HL-60 (cell line): ENCODE measurements around the gene FEN1.

Experiments used
- DNase-seq, 2 experiments: peaks; one replicate each; pipeline ENCODE4 v3.0.0-alpha.2; 2010 to 2020; ENCODE audit warnings: low read depth in 1 of 2, low spot score in 1 of 2
- H3K27ac ChIP-seq: fragments of 250-450 bp; sonication (Bioruptor Pico); replicated peaks from 2 replicates; pipeline ENCODE4 v1.5.1; 2020; ENCODE audit warnings: mild to moderate bottlenecking, moderate library complexity
- H3K27me3 ChIP-seq: fragments of 250-450 bp; sonication (Bioruptor Pico); 2 replicates; pipeline ENCODE4 v1.5.1; 2021; ENCODE audit warnings: mild to moderate bottlenecking, moderate library complexity; ENCODE audit not compliant: insufficient read depth, poor library complexity, severe bottlenecking
- H3K4me3 ChIP-seq: replicated peaks from 2 replicates; pipeline ENCODE4 v1.5.1; 2011; ENCODE audit warnings: mild to moderate bottlenecking, control low read depth, low read length; ENCODE audit not compliant: insufficient read depth
- GABPA ChIP-seq: IDR thresholded peaks from 2 replicates; pipeline ENCODE4 v1.6.1; 2012; ENCODE audit warnings: low read depth
- POLR2AphosphoS5 ChIP-seq: IDR thresholded peaks from 2 replicates; pipeline ENCODE4 v1.6.1; 2012; ENCODE audit warnings: low read depth
- SPI1 ChIP-seq: IDR thresholded peaks from 2 replicates; pipeline ENCODE4 v1.6.1; 2012; ENCODE audit warnings: low read depth, mild to moderate bottlenecking, borderline replicate concordance
- TF ChIP-seq, protein P1 (sequence below): IDR thresholded peaks from 2 replicates; pipeline ENCODE4 v1.6.1; 2012; ENCODE audit warnings: low read depth; ENCODE audit not compliant: insufficient replicate concordance
- TF ChIP-seq, protein P2 (sequence below): IDR thresholded peaks from one replicate; pipeline ENCODE4 v1.5.1; 2011; ENCODE audit warnings: low read length, control low read depth, inconsistent platforms; ENCODE audit not compliant: insufficient read depth

The FEN1 gene

DNA sequence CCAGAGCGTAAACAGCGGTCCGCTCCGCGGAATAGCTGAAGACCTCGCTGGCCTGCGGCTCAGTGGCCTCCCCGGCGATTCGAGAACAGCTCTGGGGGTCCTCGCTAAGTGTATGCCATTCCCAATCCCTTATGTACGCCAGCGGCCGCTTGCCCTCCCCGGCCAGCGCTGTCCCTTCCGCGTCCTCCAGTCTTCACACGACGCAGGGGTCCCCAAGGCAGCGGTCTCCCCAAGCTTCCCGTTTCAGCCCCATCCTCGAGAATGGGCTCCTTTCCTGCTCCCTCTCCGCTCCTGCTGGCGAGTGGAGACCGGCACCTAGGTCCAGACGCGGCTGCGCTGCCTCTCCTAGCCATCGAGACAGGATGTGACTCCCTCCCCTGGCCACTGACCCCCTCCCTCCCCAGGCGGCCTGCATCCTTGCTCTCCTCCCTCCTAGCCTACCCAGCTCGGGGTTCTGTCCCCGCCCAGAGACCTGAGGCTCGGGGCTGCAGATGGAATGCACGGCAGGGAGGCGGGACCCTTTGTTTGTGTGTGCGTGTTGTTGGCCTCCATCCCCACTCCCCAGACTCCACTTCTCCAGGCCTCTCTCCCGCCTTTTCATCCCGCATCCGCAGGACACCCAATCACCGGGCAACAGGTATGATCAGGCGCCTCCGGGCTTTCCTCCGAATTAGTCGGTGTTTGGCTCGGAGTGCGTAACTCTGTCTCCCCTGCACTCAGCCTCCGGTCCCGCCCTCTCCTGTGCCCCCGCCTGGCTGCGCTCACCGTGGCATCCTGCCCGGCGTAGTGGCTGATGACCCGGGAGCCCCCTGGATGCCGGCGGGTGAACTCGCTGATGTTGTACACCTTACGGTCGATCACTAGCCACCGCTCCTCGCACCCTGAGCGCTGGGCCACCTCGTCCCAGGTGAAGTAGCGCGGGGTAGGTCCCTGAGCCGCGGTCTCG, 23.4 kb downstream of the FEN1 start:
- Histone ChIP-seq H3K27me3 (peaks cover 33% of the 10 kb centered on the region), H3K4me3 (peak overlapping the region; percentile 52), H3K27ac (no peak overlapping the region)
- TF ChIP-seq, protein P1, sequence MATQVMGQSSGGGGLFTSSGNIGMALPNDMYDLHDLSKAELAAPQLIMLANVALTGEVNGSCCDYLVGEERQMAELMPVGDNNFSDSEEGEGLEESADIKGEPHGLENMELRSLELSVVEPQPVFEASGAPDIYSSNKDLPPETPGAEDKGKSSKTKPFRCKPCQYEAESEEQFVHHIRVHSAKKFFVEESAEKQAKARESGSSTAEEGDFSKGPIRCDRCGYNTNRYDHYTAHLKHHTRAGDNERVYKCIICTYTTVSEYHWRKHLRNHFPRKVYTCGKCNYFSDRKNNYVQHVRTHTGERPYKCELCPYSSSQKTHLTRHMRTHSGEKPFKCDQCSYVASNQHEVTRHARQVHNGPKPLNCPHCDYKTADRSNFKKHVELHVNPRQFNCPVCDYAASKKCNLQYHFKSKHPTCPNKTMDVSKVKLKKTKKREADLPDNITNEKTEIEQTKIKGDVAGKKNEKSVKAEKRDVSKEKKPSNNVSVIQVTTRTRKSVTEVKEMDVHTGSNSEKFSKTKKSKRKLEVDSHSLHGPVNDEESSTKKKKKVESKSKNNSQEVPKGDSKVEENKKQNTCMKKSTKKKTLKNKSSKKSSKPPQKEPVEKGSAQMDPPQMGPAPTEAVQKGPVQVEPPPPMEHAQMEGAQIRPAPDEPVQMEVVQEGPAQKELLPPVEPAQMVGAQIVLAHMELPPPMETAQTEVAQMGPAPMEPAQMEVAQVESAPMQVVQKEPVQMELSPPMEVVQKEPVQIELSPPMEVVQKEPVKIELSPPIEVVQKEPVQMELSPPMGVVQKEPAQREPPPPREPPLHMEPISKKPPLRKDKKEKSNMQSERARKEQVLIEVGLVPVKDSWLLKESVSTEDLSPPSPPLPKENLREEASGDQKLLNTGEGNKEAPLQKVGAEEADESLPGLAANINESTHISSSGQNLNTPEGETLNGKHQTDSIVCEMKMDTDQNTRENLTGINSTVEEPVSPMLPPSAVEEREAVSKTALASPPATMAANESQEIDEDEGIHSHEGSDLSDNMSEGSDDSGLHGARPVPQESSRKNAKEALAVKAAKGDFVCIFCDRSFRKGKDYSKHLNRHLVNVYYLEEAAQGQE = no peak
- TF ChIP-seq POLR2AphosphoS5 (no peak), SPI1 (no peak), GABPA (no peak)
- TF ChIP-seq, protein P2, sequence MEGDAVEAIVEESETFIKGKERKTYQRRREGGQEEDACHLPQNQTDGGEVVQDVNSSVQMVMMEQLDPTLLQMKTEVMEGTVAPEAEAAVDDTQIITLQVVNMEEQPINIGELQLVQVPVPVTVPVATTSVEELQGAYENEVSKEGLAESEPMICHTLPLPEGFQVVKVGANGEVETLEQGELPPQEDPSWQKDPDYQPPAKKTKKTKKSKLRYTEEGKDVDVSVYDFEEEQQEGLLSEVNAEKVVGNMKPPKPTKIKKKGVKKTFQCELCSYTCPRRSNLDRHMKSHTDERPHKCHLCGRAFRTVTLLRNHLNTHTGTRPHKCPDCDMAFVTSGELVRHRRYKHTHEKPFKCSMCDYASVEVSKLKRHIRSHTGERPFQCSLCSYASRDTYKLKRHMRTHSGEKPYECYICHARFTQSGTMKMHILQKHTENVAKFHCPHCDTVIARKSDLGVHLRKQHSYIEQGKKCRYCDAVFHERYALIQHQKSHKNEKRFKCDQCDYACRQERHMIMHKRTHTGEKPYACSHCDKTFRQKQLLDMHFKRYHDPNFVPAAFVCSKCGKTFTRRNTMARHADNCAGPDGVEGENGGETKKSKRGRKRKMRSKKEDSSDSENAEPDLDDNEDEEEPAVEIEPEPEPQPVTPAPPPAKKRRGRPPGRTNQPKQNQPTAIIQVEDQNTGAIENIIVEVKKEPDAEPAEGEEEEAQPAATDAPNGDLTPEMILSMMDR = no peak
- DNase-seq = peak in 1 of 2 experiments; percentile 55

DNA sequence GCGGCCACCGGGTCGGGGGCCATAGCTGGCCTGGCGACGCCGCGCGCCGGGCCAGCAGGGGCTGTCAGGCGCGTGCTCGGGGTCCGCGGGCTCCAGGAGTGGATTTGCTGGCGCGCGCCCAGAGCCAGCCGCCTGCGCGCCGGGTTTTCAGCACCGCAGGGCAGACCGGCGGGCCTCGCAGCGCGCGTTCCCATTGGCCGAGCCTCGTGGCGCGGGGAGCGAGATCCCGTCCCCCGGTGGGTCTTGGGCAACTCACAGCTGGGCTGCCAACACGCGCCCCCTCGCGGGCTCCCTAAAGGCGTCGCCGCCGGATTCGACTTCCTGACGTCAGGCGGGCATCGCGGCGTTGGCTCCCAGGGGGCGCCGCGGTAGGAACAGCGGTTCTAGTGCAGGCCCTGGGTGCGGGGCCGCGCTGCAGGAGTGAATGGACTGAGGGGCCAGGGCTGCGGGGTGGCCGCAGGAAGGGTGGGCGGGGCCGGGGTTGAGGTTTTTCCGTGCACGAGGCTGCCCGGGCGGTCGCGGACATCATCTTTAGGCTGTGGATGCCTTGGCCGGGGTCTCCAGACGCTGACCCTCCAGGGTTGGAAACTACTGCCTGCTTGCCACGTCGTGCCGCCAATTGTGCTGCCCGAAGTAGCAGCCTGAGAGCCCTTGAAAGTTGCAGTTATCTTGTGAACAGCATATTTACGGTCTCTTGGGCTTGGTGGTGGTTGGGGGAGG, 24.2 kb downstream of the FEN1 start, which contains the start of gene FADS1:
Gene FADS1, minus strand, starts transcription at position 268 of the 720 bp plus-strand sequence. Its CDS starts 74 bp downstream, at position 194.
- Histone ChIP-seq H3K27me3 (peaks cover 33% of the 10 kb centered on the region), H3K27ac (no peak within 1 kb of the TSS), H3K4me3 (peak within 1 kb of the TSS; percentile 52)
- TF ChIP-seq SPI1 = peak; percentile 8; the same call in 1 of the 2 replicates
- TF ChIP-seq, protein P1 = no peak
- TF ChIP-seq POLR2AphosphoS5 = peak; percentile 44; the same call in 1 of the 2 replicates
- TF ChIP-seq, protein P2 = peak; percentile 41
- no peak for TF ChIP-seq GABPA
- DNase-seq = peak; percentile 77 to 97

DNA sequence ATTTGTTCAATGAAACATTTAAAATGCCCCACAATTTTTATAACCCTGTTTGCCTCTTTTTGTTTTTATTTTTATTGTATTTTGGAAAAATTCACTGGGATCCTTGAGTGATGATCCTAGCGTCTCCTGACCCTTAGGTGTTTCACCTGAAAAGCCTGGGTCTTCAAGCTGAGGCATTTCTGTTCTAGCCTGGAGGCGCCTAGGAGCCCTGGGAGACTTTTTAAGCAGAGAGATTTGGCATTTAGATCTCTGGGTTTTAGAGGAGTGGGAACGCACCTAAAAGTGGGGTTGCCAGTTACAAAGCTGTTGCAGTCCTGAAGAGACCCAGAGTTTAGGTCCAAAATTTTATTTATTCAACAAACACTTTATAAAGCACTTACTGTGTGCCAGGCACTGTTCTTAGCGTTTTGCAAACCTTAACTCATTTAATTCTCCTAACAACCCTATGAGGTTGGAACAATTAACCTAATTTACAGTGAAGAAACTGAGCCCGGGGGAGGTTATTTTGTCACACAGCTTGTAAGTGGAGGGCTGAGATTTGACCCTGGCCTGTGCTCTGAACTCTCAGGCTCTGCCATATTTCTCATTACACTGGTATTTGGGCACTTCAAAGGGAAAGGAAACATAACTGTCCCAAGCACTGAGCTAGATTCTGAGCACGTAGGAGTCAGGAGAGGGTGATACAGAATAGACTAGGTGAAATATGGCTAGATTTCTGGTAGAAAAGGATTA, 24.9 kb downstream of the FEN1 start:
- Histone ChIP-seq H3K27me3 (peaks cover 33% of the 10 kb centered on the region), H3K27ac (no peak overlapping the region), H3K4me3 (peak overlapping the region; percentile 52; the same call in 1 of the 2 replicates)
- no peak for DNase-seq
- TF ChIP-seq POLR2AphosphoS5 (no peak), GABPA (no peak)
- TF ChIP-seq, protein P1 = no peak
- TF ChIP-seq, protein P2 = no peak
